OCI-LY1 (cell line): ENCODE results near the gene TGFBRAP1.

Source experiments
- CTCF ChIP-seq: fragments of 200-600 bp; sonication (generic), shearing (Covaris generic); IDR thresholded peaks from 2 replicates; pipeline ENCODE4 v1.5.1; 2017; ENCODE audit warnings: mild to moderate bottlenecking, antibody characterized with exemption, low read length, moderate library complexity, mixed read lengths
- EZH2 ChIP-seq: fragments of 200-600 bp; sonication (generic), shearing (Covaris generic); IDR thresholded peaks from 2 replicates; pipeline ENCODE4 v1.8.0; 2017; ENCODE audit warnings: borderline replicate concordance, mixed run types, mild to moderate bottlenecking, antibody characterized with exemption, low read length, moderate library complexity, mixed read lengths

- TF ChIP-seq CTCF (no peak), EZH2 (no peak)
These were observed 31.5 kb downstream of the TGFBRAP1 start for GRCh38 chr2:105298017-105298416.
